Activated naive CD4-positive, alpha-beta T cell treated with anti-CD3 and anti-CD28 coated beads, Interleukin-2, amount 10 ng/mL, durations not matched to agents 5 hours and 36 hours (primary cell): ENCODE data around the gene RIPK3. TPM values are rescaled to one million over a fixed set of nuclear protein-coding genes. Genes with fewer than 3 reads are reported as not detected.

ENCODE experiments used
- total RNA-seq, 2 experiments: library from RNA; stranded (reverse); gene quantifications; one replicate each; pipeline ENCODE4 v1.2.3, GENCODE V29; 2021

The RIPK3 gene
- total RNA-seq = 10 to 100 TPM; 35.0 to 36.5 TPM

DNA sequence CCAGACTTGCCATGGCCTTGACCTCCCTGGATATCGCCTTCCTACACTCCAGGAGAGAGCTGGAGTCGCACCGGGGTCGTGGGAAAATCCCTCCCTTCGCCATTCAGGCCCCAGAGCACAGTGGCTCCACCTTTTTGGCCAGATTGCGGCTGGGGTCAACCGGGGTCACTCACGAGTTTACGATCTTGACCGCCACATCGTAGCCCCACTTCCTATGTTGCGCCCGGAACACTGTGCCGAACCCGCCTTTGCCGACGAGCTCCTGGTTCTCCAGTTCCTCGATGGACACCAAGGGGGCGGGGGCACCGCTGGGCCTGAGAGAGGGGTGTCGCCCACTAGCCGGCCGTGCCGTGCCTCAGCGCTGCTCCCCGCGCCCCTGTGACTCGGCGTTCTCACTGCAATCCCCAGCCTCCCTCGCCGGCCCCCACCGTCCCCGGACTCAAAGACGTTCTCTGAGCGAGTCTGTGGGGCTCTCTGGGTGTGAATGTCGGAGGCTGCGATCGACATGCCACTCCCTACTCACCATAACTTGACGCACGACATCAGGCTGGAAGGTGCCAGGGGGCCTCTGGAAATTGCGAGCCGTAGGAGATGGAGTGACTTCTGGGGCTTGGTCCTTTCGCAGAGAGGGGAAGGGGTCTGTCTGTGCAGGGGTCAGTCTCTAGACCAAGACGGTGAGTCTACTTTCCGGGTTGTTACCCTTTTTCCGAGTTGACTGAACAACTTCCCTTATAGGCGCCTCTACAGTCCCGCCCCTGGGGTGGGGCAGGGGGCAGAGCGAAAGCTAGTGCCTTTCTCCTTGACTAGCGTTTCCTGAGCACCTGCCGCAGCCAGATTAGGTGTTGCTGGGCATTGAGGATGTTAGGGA lies at the start of gene RIPK3:
RIPK3 (minus strand) TSS at position 708 of the 868 bp plus-strand sequence; CDS start at position 543, 165 bp downstream.

DNA sequence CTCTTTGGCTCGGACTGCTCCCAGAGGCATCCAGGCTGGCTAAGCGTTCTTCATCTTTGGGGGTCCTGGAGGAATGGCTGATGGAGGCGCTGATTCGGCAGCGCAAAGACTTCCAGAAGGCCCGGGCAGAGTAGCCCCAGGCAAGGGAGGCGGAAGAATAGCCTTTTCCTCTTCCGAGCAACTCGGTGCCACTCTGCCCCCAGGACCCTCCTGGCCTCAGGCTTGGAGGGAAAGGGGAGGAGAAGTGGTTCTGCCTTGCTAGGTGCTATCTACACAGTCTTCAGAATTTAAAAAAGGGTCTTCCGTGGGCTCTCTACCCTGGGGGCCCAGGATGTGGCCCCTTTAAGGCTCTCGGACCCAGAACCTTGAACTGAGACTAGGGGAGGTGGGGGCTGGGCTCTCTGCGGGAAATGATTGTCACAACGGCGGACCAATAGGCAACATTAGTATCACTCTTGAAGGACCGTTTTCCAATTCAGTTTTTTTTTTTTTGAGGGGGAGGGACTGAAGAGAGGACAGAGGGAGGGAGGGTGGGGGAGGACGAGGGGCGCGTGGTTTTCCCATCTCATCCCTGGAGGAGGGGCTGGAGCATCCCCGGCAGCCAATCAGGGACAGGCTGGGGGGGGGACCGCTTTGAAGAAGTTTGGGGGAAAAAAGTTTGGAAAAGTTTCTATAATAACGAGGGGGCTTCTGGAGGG lies 27.9 kb upstream of the RIPK3 start, which contains the start of gene NFATC4:
NFATC4 (plus strand) TSS at position 671 of the 698 bp plus-strand sequence. CDS start 157 bp downstream, outside the sequence.

GRCh38 chr14:24334431-24335291 lies 5.1 kb downstream of the RIPK3 start, which contains the start of gene ADCY4:
Gene ADCY4 (minus strand): TSS chr14:24335071. CDS start chr14:24334652, 419 bp downstream.

GRCh38 chr14:24310646-24311604 lies 28.9 kb downstream of the RIPK3 start, which contains the start of gene LTB4R:
Gene LTB4R (plus strand): TSS chr14:24311502. CDS start chr14:24315652, 4,150 bp downstream.

GRCh38 chr14:24309538-24310264 lies 30.1 kb downstream of the RIPK3 start, which contains the start of gene LTB4R2:
Gene LTB4R2 (plus strand): TSS chr14:24310140. CDS start chr14:24310665, 525 bp downstream.

DNA sequence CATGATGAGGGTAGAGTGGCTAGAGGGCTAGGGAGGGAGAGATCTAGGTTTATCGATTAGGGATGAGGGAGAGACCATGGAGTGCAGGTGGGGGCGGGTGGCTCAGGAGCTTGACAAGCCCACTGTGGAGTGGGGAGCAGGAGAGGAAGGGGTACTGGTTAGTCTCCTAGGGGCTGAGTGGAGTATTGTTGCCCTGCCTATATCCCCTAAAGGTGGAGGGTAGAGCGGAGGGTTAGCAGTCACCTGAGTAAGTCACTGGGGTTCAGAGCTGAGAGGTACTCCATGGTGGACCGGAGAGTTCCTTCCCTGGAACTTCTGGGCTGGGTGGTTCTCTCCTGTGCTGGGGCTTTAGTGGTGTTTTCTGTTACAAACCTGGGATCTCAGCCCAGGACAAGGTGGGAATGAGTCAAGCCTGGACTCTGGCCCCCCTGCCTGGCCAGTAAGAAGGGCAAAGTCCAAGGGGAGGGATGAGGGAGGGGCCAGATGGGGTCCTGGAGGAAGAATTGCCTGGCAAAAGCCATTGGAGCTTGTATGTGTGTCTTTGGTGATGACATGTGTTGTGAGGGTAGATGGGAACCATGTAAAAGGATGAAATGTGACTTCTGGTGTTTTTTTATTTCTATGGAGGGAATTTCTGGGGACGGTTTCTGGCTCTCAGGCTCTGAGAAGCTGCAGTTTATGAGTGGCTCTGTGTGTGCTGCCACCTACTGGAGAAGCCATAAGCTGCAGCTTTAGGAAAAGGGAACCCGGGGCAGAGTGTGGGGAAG lies 32.0 kb downstream of the RIPK3 start, which contains the start of gene CIDEB:
CIDEB (minus strand) TSS at position 403 of the 767 bp plus-strand sequence; CDS start at position 284, 119 bp downstream.

DNA sequence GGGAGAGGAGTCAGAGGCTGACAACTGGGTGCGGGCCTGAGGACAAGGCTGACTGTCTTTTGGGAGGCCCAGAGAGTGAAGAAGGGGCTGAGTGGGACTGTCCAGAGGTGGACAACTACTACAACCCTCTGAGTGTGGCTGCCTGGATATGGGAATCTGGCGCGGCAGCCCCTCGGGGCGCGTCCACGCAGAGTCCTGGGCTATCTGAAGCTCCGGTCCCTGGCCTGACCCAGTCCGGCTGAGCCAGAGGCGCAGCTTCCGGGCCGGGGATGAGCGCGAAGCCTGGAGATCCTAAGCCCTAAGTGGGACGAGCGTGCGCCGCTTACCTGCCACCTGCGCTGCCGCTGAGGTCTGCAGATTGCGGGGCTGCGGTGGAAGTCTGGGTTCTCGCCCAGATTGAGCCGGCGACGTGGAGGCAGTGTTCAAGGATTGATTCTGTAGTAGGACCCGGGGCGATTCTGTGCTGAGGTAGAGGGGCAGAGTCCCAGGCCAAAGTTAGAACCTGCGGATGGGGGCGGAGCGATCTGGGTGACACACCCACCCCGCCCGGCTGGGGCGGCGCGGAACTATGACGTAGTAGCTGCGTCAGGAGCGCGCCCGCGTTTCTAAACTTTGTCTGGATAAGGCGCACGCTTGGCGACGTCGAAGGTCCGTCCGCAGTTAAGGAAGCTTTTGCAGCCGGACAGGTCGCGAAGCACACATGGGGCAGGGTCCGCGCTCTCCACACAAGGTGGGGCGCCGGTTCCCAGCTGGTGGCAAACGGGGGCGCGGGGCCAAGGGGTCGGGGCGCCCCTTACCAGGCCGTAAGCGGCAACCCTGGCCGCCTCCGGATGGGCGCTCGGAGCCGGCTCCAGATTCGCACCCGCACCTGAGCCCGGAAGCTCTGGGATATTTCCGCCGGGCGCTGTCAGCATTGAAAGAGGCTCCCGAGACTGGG lies 40.3 kb downstream of the RIPK3 start, which contains the start of the genes DHRS1 and NOP9:
DHRS1 (minus strand) TSS at position 526 of the 937 bp plus-strand sequence. CDS start 674 bp downstream, outside the sequence.
NOP9 (plus strand) TSS at position 596 of the 937 bp plus-strand sequence; CDS start at position 701, 105 bp downstream.

Other genes with a start within 250 kb of the RIPK3 start
- 10 to 100 TPM; 53.5 to 54.5 TPM for gene PCK2, start 245.7 kb downstream of the RIPK3 start, total RNA-seq
- gene DCAF11, start 225.2 kb downstream of the RIPK3 start, total RNA-seq = 100 to 1,000 TPM; 101 TPM
- gene NRL, start 225.0 kb downstream of the RIPK3 start, total RNA-seq = 1 to 10 TPM; 3.0 to 3.1 TPM
- gene FITM1, start 209.3 kb downstream of the RIPK3 start, total RNA-seq = 1 to 10 TPM; 1.4 to 1.5 TPM
- gene PSME1, start 203.8 kb downstream of the RIPK3 start, total RNA-seq = 100 to 1,000 TPM; 453 to 473 TPM
- 10 to 100 TPM; 30.9 to 34.8 TPM for gene EMC9, start 198.4 kb downstream of the RIPK3 start, total RNA-seq
- gene PSME2, start 193.4 kb downstream of the RIPK3 start, total RNA-seq = 100 to 1,000 TPM; 386 to 389 TPM
- gene RNF31, start 192.5 kb downstream of the RIPK3 start, total RNA-seq = 100 to 1,000 TPM; 108 to 111 TPM
- 100 to 1,000 TPM; 223 to 232 TPM for gene IRF9, start 178.7 kb downstream of the RIPK3 start, total RNA-seq
- 10 to 100 TPM; 48.9 to 49.8 TPM for gene REC8, start 167.9 kb downstream of the RIPK3 start, total RNA-seq
- gene IPO4, start 151.2 kb downstream of the RIPK3 start, total RNA-seq = 10 to 100 TPM; 42.4 to 43.3 TPM
- 10 to 100 TPM; 32.2 to 32.3 TPM for gene TM9SF1, start 144.6 kb downstream of the RIPK3 start, total RNA-seq
- gene TSSK4, start 134.3 kb downstream of the RIPK3 start, total RNA-seq = under 1 TPM; 0.34 to 0.60 TPM
- 10 to 100 TPM; 85.1 to 89.0 TPM for gene CHMP4A, start 126.5 kb downstream of the RIPK3 start, total RNA-seq
- 10 to 100 TPM; 16.0 to 17.1 TPM for gene MDP1, start 123.9 kb downstream of the RIPK3 start, total RNA-seq
- 100 to 1,000 TPM; 164 to 175 TPM for gene NEDD8, start 107.6 kb downstream of the RIPK3 start, total RNA-seq
- gene GMPR2, start 107.1 kb downstream of the RIPK3 start, total RNA-seq = 10 to 100 TPM; 67.8 to 70.1 TPM
- 100 to 1,000 TPM; 120 to 130 TPM for gene TINF2, start 97.4 kb downstream of the RIPK3 start, total RNA-seq
- 1 to 10 TPM; 3.3 to 4.5 TPM for gene TGM1, start 76.8 kb downstream of the RIPK3 start, total RNA-seq
- 10 to 100 TPM; 42.3 to 44.3 TPM for gene RABGGTA, start 68.4 kb downstream of the RIPK3 start, total RNA-seq
- gene DHRS1, start 40.2 kb downstream of the RIPK3 start, total RNA-seq = 10 to 100 TPM; 32.0 to 36.6 TPM
- 10 to 100 TPM; 30.7 to 30.9 TPM for gene NOP9, start 40.1 kb downstream of the RIPK3 start, total RNA-seq
- gene CIDEB, start 32.0 kb downstream of the RIPK3 start, total RNA-seq = 10 to 100 TPM; 29.0 to 30.2 TPM
- 10 to 100 TPM; 20.8 to 21.0 TPM for gene LTB4R2, start 29.9 kb downstream of the RIPK3 start, total RNA-seq
- 10 to 100 TPM; 24.9 to 28.5 TPM for gene LTB4R, start 28.5 kb downstream of the RIPK3 start, total RNA-seq
- 1 to 10 TPM; 3.8 to 4.5 TPM for gene ADCY4, start 4.9 kb downstream of the RIPK3 start, total RNA-seq
- not detected for gene NFATC4, start 28.2 kb upstream of the RIPK3 start, total RNA-seq
- gene NYNRIN, start 59.0 kb upstream of the RIPK3 start, total RNA-seq = under 1 TPM; 0.10 to 0.26 TPM
- gene CBLN3, start 89.7 kb upstream of the RIPK3 start, total RNA-seq = 1 to 10 TPM; 4.5 to 6.6 TPM
- gene KHNYN, start 90.0 kb upstream of the RIPK3 start, total RNA-seq = 10 to 100 TPM; 75.8 to 78.6 TPM
- gene SDR39U1, start 102.8 kb upstream of the RIPK3 start, total RNA-seq = 10 to 100 TPM; 70.3 to 75.4 TPM
- not detected for gene CMA1, start 168.3 kb upstream of the RIPK3 start, total RNA-seq
- gene CTSG, start 236.3 kb upstream of the RIPK3 start, total RNA-seq = under 1 TPM; 0.23 to 0.36 TPM